Parathyroid adenoma (tissue), 2 donors: Measurements from ENCODE around the gene FFAR2.

Experiments
- H2AFZ ChIP-seq: fragments of 300-600 bp; sonication (generic); one replicate; pipeline ENCODE4 v1.7.0; 2017; ENCODE audit warnings: antibody characterized with exemption, mild to moderate bottlenecking
- H3K27ac ChIP-seq: fragments of 300-600 bp; sonication (generic); one replicate; pipeline ENCODE4 v1.7.0; 2017
- H3K27me3 ChIP-seq: fragments of 300-600 bp; sonication (generic); one replicate; pipeline ENCODE4 v1.7.0; 2017; ENCODE audit warnings: low read length; ENCODE audit not compliant: control insufficient read depth, insufficient read depth
- H3K36me3 ChIP-seq: fragments of 300-600 bp; sonication (generic); one replicate; pipeline ENCODE4 v1.7.0; 2017; ENCODE audit warnings: low read length; ENCODE audit not compliant: control insufficient read depth, insufficient read depth
- H3K4me1 ChIP-seq: fragments of 300-600 bp; sonication (generic); one replicate; pipeline ENCODE4 v1.7.0; 2017; ENCODE audit warnings: control low read depth
- H3K4me2 ChIP-seq: fragments of 300-600 bp; sonication (generic); one replicate; pipeline ENCODE4 v1.7.0; 2017; ENCODE audit warnings: low read length
- H3K4me3 ChIP-seq: fragments of 300-600 bp; sonication (generic); one replicate; pipeline ENCODE4 v1.7.0; 2017; ENCODE audit warnings: low read depth, low read length
- H3K79me2 ChIP-seq: fragments of 300-600 bp; sonication (generic); one replicate; pipeline ENCODE4 v1.7.0; 2017; ENCODE audit warnings: control low read depth
- H3K9ac ChIP-seq: fragments of 300-600 bp; sonication (generic); one replicate; pipeline ENCODE4 v1.7.0; 2017; ENCODE audit warnings: mild to moderate bottlenecking
- H3K9me3 ChIP-seq: fragments of 300-600 bp; sonication (generic); one replicate; pipeline ENCODE4 v1.7.0; 2017; ENCODE audit warnings: low read length; ENCODE audit not compliant: control insufficient read depth
- TF ChIP-seq, protein P1 (sequence below): fragments of 300-600 bp; sonication (generic); IDR thresholded peaks from one replicate; pipeline ENCODE4 v1.7.0; 2017; ENCODE audit warnings: antibody characterized with exemption, mild to moderate bottlenecking
- donor health status: primary hyperparathyroidism.

The FFAR2 gene

GRCh38 chr19:35487656-35488182 lies 39.7 kb downstream of the FFAR2 start:
- no peak overlapping the region for H2AFZ ChIP-seq
- no peaks in the 10 kb centered on the region for H3K4me1 ChIP-seq
- no peaks in the 10 kb centered on the region for H3K36me3 ChIP-seq
- no peak overlapping the region for H3K9ac ChIP-seq
- TF ChIP-seq, protein P1, sequence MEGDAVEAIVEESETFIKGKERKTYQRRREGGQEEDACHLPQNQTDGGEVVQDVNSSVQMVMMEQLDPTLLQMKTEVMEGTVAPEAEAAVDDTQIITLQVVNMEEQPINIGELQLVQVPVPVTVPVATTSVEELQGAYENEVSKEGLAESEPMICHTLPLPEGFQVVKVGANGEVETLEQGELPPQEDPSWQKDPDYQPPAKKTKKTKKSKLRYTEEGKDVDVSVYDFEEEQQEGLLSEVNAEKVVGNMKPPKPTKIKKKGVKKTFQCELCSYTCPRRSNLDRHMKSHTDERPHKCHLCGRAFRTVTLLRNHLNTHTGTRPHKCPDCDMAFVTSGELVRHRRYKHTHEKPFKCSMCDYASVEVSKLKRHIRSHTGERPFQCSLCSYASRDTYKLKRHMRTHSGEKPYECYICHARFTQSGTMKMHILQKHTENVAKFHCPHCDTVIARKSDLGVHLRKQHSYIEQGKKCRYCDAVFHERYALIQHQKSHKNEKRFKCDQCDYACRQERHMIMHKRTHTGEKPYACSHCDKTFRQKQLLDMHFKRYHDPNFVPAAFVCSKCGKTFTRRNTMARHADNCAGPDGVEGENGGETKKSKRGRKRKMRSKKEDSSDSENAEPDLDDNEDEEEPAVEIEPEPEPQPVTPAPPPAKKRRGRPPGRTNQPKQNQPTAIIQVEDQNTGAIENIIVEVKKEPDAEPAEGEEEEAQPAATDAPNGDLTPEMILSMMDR: no peak
- no peaks in the 10 kb centered on the region for H3K27me3 ChIP-seq
- H3K4me3 ChIP-seq: no peak overlapping the region
- H3K27ac ChIP-seq: no peak overlapping the region
- H3K79me2 ChIP-seq: no peaks in the 10 kb centered on the region
- H3K4me2 ChIP-seq: no peak overlapping the region
- no peaks in the 10 kb centered on the region for H3K9me3 ChIP-seq

DNA sequence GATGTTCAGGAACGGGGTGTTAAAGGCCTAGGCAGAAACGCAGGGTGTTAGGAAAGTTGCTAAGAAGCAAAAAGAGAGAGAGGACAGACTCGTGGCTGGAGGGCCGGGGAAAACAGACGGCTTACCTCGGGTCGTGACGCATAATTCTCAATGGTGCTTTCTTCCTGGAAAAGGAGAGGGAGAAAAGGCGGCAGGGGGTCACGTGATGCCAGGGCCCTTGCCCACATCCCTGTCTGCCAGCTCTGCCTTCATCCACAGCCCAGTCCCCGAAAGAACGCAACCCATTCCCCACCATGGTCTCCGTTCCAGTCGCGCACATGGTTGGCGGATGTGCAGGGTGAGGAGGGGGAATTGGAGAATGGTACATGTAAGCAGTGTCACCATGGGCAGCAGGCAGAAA lies 40.6 kb downstream of the FFAR2 start:
- H3K4me3 ChIP-seq: no peak overlapping the region
- TF ChIP-seq, protein P1: no peak
- H3K9me3 ChIP-seq: no peaks in the 10 kb centered on the region
- no peaks in the 10 kb centered on the region for H3K79me2 ChIP-seq
- no peak overlapping the region for H2AFZ ChIP-seq
- no peak overlapping the region for H3K4me2 ChIP-seq
- no peaks in the 10 kb centered on the region for H3K27me3 ChIP-seq
- no peaks in the 10 kb centered on the region for H3K4me1 ChIP-seq
- no peaks in the 10 kb centered on the region for H3K36me3 ChIP-seq
- H3K9ac ChIP-seq: no peak overlapping the region
- no peak overlapping the region for H3K27ac ChIP-seq

GRCh38 chr19:35490364-35490763 lies 42.3 kb downstream of the FFAR2 start, which contains the start of gene KRTDAP:
Gene KRTDAP, minus strand, starts transcription at chr19:35490464. Its CDS starts 22 bp downstream, at chr19:35490442.
- no peaks in the 10 kb centered on the region for H3K79me2 ChIP-seq
- peaks cover 4% of the 10 kb centered on the region for H3K4me1 ChIP-seq
- no peaks in the 10 kb centered on the region for H3K36me3 ChIP-seq
- no peaks in the 10 kb centered on the region for H3K27me3 ChIP-seq
- no peak within 1 kb of the TSS for H3K4me3 ChIP-seq
- no peak within 1 kb of the TSS for H3K4me2 ChIP-seq
- H3K27ac ChIP-seq: no peak within 1 kb of the TSS
- H3K9ac ChIP-seq: no peak within 1 kb of the TSS
- H2AFZ ChIP-seq: no peak within 1 kb of the TSS
- TF ChIP-seq, protein P1: no peak
- no peaks in the 10 kb centered on the region for H3K9me3 ChIP-seq

DNA sequence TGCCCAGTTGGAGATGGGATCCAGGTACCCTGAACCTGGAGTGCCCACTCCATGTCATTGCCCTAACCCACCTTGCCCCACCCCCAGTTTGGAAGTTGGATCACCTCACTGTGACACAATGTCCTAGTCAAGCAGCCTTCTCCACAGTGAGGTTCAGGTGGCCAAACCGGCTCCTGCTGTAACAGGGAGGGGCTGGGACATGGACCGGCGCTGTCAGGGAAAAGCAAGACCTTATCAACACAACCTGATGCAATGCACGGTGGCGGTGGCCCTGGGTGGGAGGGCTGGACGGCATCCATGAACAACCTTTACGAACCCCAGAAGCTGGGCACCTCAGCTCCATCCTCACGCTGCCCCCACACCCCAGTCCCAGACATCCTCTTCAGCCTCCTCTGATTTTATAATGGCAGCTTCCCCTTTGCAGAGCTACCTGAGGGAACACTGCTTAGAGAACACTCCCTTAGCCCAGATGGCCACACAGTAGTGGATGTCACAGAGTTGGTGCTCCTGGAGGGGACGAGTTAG lies 43.8 kb downstream of the FFAR2 start:
- no peak overlapping the region for H3K4me2 ChIP-seq
- no peak overlapping the region for H3K9ac ChIP-seq

More for the DNA sequence above, 43.8 kb downstream of the FFAR2 start:
- H3K27ac ChIP-seq: no peak overlapping the region
- no peaks in the 10 kb centered on the region for H3K79me2 ChIP-seq
- TF ChIP-seq, protein P1: no peak
- H3K4me3 ChIP-seq: no peak overlapping the region
- no peaks in the 10 kb centered on the region for H3K27me3 ChIP-seq
- H2AFZ ChIP-seq: no peak overlapping the region
- no peaks in the 10 kb centered on the region for H3K36me3 ChIP-seq
- H3K9me3 ChIP-seq: no peaks in the 10 kb centered on the region
- peaks cover 6% of the 10 kb centered on the region for H3K4me1 ChIP-seq
